ENCODE measurements around the gene CDH11.

The CDH11 gene

GRCh38 chr16:65121870-65122723 is at the start of gene CDH11:
Gene CDH11 (minus strand): TSS chr16:65122063. CDS start chr16:65004869, 117,194 bp downstream.
- DNase-seq = peak; percentile 98

- peak; percentile 11 for DNase-seq
These were observed 32.5 kb upstream of the CDH11 start for GRCh38 chr16:65154321-65154720.

- DNase-seq = no peak
These were observed 31.7 kb upstream of the CDH11 start for GRCh38 chr16:65153365-65154105.

- no peak for DNase-seq
These were observed 26.9 kb upstream of the CDH11 start for GRCh38 chr16:65148804-65149203.

GRCh38 chr16:65142276-65142675 is 20.4 kb upstream of the CDH11 start:
- no peak for DNase-seq

- peak; percentile 40 for DNase-seq
These were observed 14.8 kb upstream of the CDH11 start for GRCh38 chr16:65136681-65137080.

- DNase-seq = no peak
These were observed 5.2 kb upstream of the CDH11 start for GRCh38 chr16:65126845-65127624.

- DNase-seq = peak; percentile 92
These were observed 4.0 kb upstream of the CDH11 start for GRCh38 chr16:65125871-65126270.

- peak; percentile 51 for DNase-seq
These were observed 3.5 kb upstream of the CDH11 start for GRCh38 chr16:65125322-65125721.

- DNase-seq = no peak
These were observed 2.7 kb upstream of the CDH11 start for GRCh38 chr16:65124596-65124995.

GRCh38 chr16:65124212-65124548 is 2.3 kb upstream of the CDH11 start:
- DNase-seq = no peak

- peak; percentile 41 for DNase-seq
These were observed 1.7 kb upstream of the CDH11 start for GRCh38 chr16:65123396-65124211.

- DNase-seq = peak; percentile 79
These were observed 997 bp upstream of the CDH11 start for GRCh38 chr16:65122724-65123395.

GRCh38 chr16:65120831-65121721 is 787 bp downstream of the CDH11 start:
- DNase-seq = peak; percentile 36

- DNase-seq = no peak
These were observed 1.4 kb downstream of the CDH11 start for GRCh38 chr16:65120461-65120830.

GRCh38 chr16:65119901-65120401 is 1.9 kb downstream of the CDH11 start:
- peak; percentile 85 for DNase-seq

- DNase-seq = no peak
These were observed 2.4 kb downstream of the CDH11 start for GRCh38 chr16:65119435-65119834.

- DNase-seq = peak; percentile 47
These were observed 3.0 kb downstream of the CDH11 start for GRCh38 chr16:65118871-65119270.

GRCh38 chr16:65117811-65118448 is 3.9 kb downstream of the CDH11 start:
- peak; percentile 88 for DNase-seq

- peak; percentile 62 for DNase-seq
These were observed 4.9 kb downstream of the CDH11 start for GRCh38 chr16:65116818-65117430.

Data from fibroblast of skin of right biceps (primary cell).